D721Med (cell line): ENCODE data around the gene SIGLEC9.

ENCODE experiments used
- DNase-seq: peaks from one replicate; pipeline ENCODE4 v3.0.0; 2011; ENCODE audit warnings: low spot score; ENCODE audit not compliant: insufficient read length
- FAIRE-seq: peaks from 2 replicates; lab custom pipeline; 2011; peaks lifted over from hg19 to GRCh38; lab: Jason Lieb, UNC
- TF ChIP-seq, protein P1 (sequence below): IDR thresholded peaks from 2 replicates; pipeline ENCODE4 v1.5.1; 2012; ENCODE audit warnings: mild to moderate bottlenecking, control low read depth; ENCODE audit not compliant: insufficient read depth; ENCODE audit errors: missing control alignments

Gene SIGLEC9

DNA sequence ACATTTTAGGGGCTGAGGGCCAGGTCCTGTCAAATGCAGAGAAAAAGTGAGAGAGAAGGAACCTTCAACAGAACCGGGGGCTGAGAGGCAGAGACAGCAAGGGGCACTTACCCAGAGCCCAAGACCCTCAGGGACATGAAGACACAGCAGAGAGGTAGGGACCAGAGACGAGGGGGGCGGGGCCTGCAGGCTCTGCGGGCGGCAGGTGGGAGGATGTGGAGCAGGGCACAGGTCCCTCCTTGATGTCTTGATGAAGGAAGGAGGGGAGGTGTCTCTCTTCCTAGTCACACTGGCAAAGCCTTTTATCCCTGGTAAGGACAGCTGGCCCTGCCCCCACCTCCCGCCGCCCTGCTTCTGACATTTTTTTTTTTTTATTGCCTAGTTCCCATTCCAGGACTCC lies 42.1 kb upstream of the SIGLEC9 start, which contains the start of gene KLK14:
KLK14 (minus strand) TSS at position 277 of the 400 bp plus-strand sequence; CDS start at position 4, 273 bp downstream.
- TF ChIP-seq, protein P1, sequence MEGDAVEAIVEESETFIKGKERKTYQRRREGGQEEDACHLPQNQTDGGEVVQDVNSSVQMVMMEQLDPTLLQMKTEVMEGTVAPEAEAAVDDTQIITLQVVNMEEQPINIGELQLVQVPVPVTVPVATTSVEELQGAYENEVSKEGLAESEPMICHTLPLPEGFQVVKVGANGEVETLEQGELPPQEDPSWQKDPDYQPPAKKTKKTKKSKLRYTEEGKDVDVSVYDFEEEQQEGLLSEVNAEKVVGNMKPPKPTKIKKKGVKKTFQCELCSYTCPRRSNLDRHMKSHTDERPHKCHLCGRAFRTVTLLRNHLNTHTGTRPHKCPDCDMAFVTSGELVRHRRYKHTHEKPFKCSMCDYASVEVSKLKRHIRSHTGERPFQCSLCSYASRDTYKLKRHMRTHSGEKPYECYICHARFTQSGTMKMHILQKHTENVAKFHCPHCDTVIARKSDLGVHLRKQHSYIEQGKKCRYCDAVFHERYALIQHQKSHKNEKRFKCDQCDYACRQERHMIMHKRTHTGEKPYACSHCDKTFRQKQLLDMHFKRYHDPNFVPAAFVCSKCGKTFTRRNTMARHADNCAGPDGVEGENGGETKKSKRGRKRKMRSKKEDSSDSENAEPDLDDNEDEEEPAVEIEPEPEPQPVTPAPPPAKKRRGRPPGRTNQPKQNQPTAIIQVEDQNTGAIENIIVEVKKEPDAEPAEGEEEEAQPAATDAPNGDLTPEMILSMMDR, result no peak
- DNase-seq, result no peak
- no peak for FAIRE-seq

DNA sequence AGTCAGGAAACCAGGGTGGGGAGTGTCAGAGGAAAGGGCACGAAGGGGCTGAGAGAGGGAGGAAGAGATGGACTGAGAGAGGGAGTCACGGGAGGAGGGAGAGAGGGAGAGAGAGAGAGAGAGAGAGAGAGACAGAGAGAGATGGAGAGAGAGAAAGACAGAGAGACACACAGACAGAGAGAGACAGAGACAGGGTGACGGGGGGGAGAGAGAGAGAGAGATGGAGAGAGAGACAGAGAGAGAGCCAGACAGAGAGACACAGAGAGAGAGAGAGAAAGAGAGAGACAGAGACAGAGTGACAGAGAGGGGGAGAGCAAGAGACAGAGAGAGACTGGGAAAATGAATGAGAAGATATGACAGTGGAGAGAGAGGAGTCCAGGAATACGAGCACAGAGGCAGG lies 41.5 kb upstream of the SIGLEC9 start:
- no peak for FAIRE-seq
- no peak for DNase-seq
- TF ChIP-seq, protein P1, result no peak

DNA sequence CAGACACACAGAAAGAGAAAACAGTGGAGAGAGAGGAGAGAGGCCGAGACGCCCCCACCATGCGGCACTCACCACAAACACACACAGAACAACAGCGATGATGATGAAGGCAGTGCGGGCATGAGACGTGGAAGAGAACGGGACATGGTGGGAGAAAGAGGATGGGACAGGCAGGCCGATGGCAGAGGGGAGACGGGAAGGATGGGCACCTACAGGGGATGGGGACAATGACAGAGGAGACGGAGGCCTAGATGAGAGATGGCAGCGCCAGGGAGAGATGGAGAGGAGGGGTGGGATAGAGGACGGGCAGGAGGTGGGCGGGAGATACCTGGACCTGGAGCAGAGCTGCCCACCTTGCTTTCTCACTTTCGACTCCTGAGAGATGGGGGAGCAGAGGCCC lies 40.9 kb upstream of the SIGLEC9 start:
- FAIRE-seq (no peak), DNase-seq (no peak)
- TF ChIP-seq, protein P1, result no peak

DNA sequence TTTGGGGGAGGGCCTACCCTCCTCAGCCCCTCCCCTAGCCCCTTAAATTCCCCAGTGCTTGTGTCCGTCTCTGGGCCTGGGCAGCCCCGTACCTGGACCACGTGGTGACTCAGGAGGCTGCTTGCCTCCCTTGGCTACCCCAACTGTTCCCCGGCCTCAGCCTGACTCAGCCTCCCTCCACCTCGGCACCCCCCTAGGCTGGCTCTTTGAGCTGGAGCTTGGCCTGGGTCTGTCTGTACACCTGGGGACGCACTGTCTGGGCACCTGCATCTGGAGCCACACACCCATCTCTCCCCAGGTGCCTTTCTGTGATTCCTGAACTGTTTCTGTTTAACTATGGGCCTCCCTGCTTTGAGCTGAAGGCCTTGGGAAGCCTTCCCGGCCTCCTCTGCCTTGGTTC lies 40.2 kb upstream of the SIGLEC9 start:
- TF ChIP-seq, protein P1, result no peak
- FAIRE-seq (no peak), DNase-seq (no peak)

DNA sequence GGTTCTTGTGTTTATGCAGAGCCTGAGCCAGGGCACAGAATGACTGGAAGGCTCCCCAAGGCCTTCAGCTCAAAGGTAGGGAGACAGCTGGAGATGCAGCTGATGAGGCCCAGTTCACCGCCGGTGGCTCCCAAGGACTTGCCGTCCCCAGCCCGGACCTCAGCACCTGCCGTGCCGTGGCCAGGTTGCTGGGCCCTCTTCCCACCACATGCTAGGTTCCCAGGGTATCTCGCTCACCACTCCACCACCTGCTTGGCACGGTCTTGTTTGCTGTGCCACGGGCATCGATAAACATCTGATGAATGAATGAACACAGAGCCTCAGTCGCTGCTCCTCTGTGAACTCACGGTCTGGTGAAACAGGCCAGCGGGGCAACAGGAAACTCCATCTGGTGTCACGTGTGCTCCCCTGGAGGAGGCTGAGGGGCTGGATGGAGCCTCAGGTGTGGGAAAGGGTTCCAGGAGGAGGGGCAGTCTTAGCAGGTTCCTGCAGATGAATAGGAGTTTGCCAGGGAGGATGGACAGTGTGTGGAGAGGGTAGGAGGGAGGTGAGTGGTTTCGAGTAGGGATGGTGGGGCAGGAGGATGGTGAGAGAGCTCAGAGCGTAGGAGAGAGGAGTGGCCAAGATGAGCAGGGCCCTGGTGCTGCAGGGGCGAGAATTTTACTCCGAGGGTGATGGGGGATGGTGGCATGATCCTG lies 38.4 kb upstream of the SIGLEC9 start:
- no peak for FAIRE-seq
- TF ChIP-seq, protein P1, result no peak
- no peak for DNase-seq

DNA sequence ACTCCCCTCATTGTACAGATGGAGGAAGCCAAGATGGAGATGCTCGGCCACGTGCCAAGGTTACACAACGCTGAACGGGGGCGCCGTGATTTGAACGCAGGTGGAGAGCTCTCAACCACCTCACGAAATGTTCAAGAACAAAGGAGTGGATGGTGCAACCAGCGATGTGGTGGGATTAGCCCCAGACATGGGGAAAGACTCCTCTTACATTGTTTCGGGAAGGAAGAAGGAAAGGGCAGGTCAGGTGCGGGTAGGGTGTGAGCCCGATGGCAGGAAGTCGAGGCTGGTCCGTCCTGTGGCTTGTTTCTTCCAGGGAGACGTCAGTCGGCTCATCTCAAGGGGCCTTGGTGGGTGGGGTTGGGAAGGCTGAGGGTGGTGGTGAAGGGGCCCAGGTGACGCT lies 34.9 kb upstream of the SIGLEC9 start:
- FAIRE-seq (no peak), DNase-seq (no peak)
- TF ChIP-seq, protein P1, result no peak

DNA sequence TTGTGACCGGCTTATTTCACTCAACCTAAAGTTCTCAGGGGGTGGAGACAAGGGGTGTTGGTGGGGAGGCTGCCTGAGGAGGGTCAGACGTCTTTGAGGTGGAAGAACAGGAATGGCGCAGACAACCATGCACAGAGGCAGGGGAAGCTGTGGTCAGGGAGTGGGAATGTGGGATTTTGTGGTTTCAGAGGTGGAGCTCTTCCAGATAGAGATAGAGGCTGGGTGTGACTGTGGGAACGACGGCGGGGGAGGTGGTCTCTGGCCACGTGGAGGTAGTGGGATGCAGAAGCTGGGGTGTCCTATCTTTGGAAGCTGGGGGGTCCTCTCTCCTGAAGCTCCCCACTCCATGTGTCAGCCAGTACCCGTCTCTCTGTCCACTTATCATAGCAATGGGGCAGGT lies 34.2 kb upstream of the SIGLEC9 start:
- TF ChIP-seq, protein P1, result no peak
- DNase-seq (no peak), FAIRE-seq (no peak)
